ENCODE data around the gene CWC27. TPM values are rescaled to one million over a fixed set of nuclear protein-coding genes. Genes with fewer than 3 reads are reported as not detected.
"Not testable (repeated sequence)": the region's sequence is repeated elsewhere in the genome, so short reads cannot be mapped to it uniquely, and the experiment has no call there.

Gene CWC27
- total RNA-seq, 6 donors from 2014 or later, result 8.0 to 21.2 (median 14.6) TPM

GRCh38 chr5:64806537-64806936 is 37.8 kb downstream of the CWC27 start:
- no peak overlapping the region for H3K27ac ChIP-seq
- H3K4me1 ChIP-seq, result no peaks in the 10 kb centered on the region
- H3K4me3 ChIP-seq, result no peak overlapping the region
- DNase-seq, result no peak
- no peak for ATAC-seq (ENCODE audit: low FRiP score in 2 of 2)
- H3K36me3 ChIP-seq, result peaks cover 0 to 39% (median 3%) of the 10 kb centered on the region in 4 donors
- 71 to 85% methylated on average over 2 of the region's 2 CpGs for WGBS, 2 donors
- TF ChIP-seq CTCF (IDR thresholded peaks at IDR 0.05) (no peak), POLR2A (IDR thresholded peaks at IDR 0.05) (no peak), POLR2AphosphoS5 (IDR thresholded peaks at IDR 0.05) (no peak), EP300 (IDR thresholded peaks at IDR 0.05) (no peak)
- no peaks in the 10 kb centered on the region for H3K9me3 ChIP-seq
- no peaks in the 10 kb centered on the region for H3K27me3 ChIP-seq

- DNase-seq, result peak in 1 of 2 donors; percentile 26
- H3K9me3 ChIP-seq, result no peaks in the 10 kb centered on the region
- ATAC-seq (ENCODE audit: low FRiP score in 2 of 2), result peak in 1 of 2 donors; percentile 71
- H3K27me3 ChIP-seq, result no peaks in the 10 kb centered on the region
- 66% methylated on average over 5 of the region's 5 CpGs for WGBS, 2 donors
- peaks cover 0 to 30% (median 0%) of the 10 kb centered on the region in 4 donors for H3K36me3 ChIP-seq
- H3K4me3 ChIP-seq, result peak overlapping the region in 1 of 4 donors; percentile 5
- H3K4me1 ChIP-seq, result peaks cover 0 to 3% (median 0%) of the 10 kb centered on the region in 4 donors
- no peak for TF ChIP-seq CTCF (IDR thresholded peaks at IDR 0.05)
- H3K27ac ChIP-seq, result peak overlapping the region; percentile 12 to 61 (median 36)
These were observed 38.8 kb downstream of the CWC27 start for GRCh38 chr5:64807520-64807919.

- H3K9me3 ChIP-seq, result no peaks in the 10 kb centered on the region
- no peak overlapping the region for H3K4me3 ChIP-seq
- no peaks in the 10 kb centered on the region for H3K27me3 ChIP-seq
- peaks cover 0 to 3% (median 0%) of the 10 kb centered on the region in 4 donors for H3K4me1 ChIP-seq
- peaks cover 0 to 12% (median 0%) of the 10 kb centered on the region in 4 donors for H3K36me3 ChIP-seq
- DNase-seq (no peak), ATAC-seq (ENCODE audit: low FRiP score in 2 of 2) (peak in 1 of 2 donors; percentile 72)
- no peak overlapping the region for H3K27ac ChIP-seq
- WGBS, 2 donors, result 87 to 91% methylated on average over 1 of the region's 1 CpG
- TF ChIP-seq CTCF (IDR thresholded peaks at IDR 0.05) (peak; percentile 43 to 69 (median 54)), EP300 (IDR thresholded peaks at IDR 0.05) (no peak)
These were observed 42.4 kb downstream of the CWC27 start for GRCh38 chr5:64811050-64811640.

GRCh38 chr5:64814073-64814472 is 45.3 kb downstream of the CWC27 start:
- no peak overlapping the region for H3K27ac ChIP-seq
- peaks cover 0 to 6% (median 2%) of the 10 kb centered on the region in 4 donors for H3K4me1 ChIP-seq
- WGBS, 2 donors, result 78 to 89% methylated on average over 2 of the region's 2 CpGs
- peaks cover 0 to 3% (median 0%) of the 10 kb centered on the region in 4 donors for H3K36me3 ChIP-seq
- no peak for ATAC-seq (ENCODE audit: low FRiP score in 2 of 2)
- no peak for DNase-seq
- no peaks in the 10 kb centered on the region for H3K27me3 ChIP-seq
- H3K9me3 ChIP-seq, result no peaks in the 10 kb centered on the region
- TF ChIP-seq POLR2AphosphoS5 (IDR thresholded peaks at IDR 0.05), result no peak
- TF ChIP-seq POLR2A (IDR thresholded peaks at IDR 0.05), result no peak
- TF ChIP-seq CTCF (IDR thresholded peaks at IDR 0.05), result no peak
- TF ChIP-seq EP300 (IDR thresholded peaks at IDR 0.05), result no peak
- H3K4me3 ChIP-seq, result no peak overlapping the region

- DNase-seq (no peak), ATAC-seq (ENCODE audit: low FRiP score in 2 of 2) (no peak)
- no peak for TF ChIP-seq EP300 (IDR thresholded peaks at IDR 0.05)
- TF ChIP-seq POLR2A (IDR thresholded peaks at IDR 0.05), result no peak
- TF ChIP-seq POLR2AphosphoS5 (IDR thresholded peaks at IDR 0.05), result no peak
- TF ChIP-seq CTCF (IDR thresholded peaks at IDR 0.05), result no peak
- 42 to 46% methylated on average over 3 of the region's 3 CpGs for WGBS, 2 donors
- Histone ChIP-seq H3K9me3 (no peaks in the 10 kb centered on the region), H3K36me3 (peaks cover 0 to 3% (median 0%) of the 10 kb centered on the region in 4 donors), H3K27ac (peak overlapping the region in 2 of 4 donors; percentile 37 to 52), H3K4me3 (no peak overlapping the region), H3K4me1 (peaks cover 0 to 7% (median 3%) of the 10 kb centered on the region in 4 donors), H3K27me3 (no peaks in the 10 kb centered on the region)
These were observed 49.5 kb downstream of the CWC27 start for GRCh38 chr5:64818245-64818644.

GRCh38 chr5:64819345-64819744 is 50.6 kb downstream of the CWC27 start:
- ATAC-seq (ENCODE audit: low FRiP score in 2 of 2); H3K4me3 ChIP-seq; H3K4me1 ChIP-seq; H3K9me3 ChIP-seq; H3K27me3 ChIP-seq; H3K36me3 ChIP-seq; DNase-seq: not testable (repeated sequence)
- 78 to 89% methylated on average over 4 of the region's 4 CpGs for WGBS, 2 donors
- peak overlapping the region in 1 of 4 donors; percentile 52 for H3K27ac ChIP-seq

Data from upper lobe of left lung (tissue), 6 donors.